ENCODE data around the gene NDUFV2.

- no peak for TF ChIP-seq EZH2 (IDR thresholded peaks at IDR 0.05; ENCODE audit: low read depth)
- no peak for TF ChIP-seq CTCF (conservative IDR thresholded peaks at IDR 0.05)
Observed at GRCh38 chr18:9067823-9068222, 34.7 kb upstream of the NDUFV2 start.

Data from PC-9 (cell line).